Natural killer cell (primary cell): ENCODE measurements around the gene IP6K3. TPM values are rescaled to one million over a fixed set of nuclear protein-coding genes. Genes with fewer than 3 reads are reported as not detected.

ENCODE experiments used
- ATAC-seq, 3 donors: fragments of 150-1000 bp in 2 of 3; fragments of 200-7000 bp in 1 of 3; cut with Tn5 transposase; 1 replicate in 1 of 3; 2 replicates in 2 of 3; pipeline ENCODE4 v1.10.0; 2021; ENCODE audit warnings: mild to moderate bottlenecking in 2 of 3, moderate library complexity in 2 of 3
- DNase-seq, 2 donors: peaks; one replicate each; pipeline versions ENCODE4 v3.0.0 to v3.0.0-alpha.2; 2013 to 2021; ENCODE audit warnings: mixed read lengths in 1 of 2
- H3K27ac ChIP-seq: one replicate; pipeline ENCODE4 v1.5.1; 2013; ENCODE audit warnings: mild to moderate bottlenecking, low read length
- H3K27me3 ChIP-seq: one replicate; pipeline ENCODE4 v1.6.1; 2013; ENCODE audit warnings: low read length; ENCODE audit not compliant: control insufficient read depth, insufficient read depth
- H3K36me3 ChIP-seq: one replicate; pipeline ENCODE4 v1.6.1; 2013; ENCODE audit warnings: low read length; ENCODE audit not compliant: control insufficient read depth, insufficient read depth
- H3K4me1 ChIP-seq: one replicate; pipeline ENCODE4 v1.6.1; 2013; ENCODE audit warnings: low read length; ENCODE audit not compliant: control insufficient read depth, insufficient read depth
- H3K4me3 ChIP-seq: one replicate; pipeline ENCODE4 v1.5.1; 2013; ENCODE audit warnings: low read length
- H3K9me3 ChIP-seq: one replicate; pipeline ENCODE4 v1.6.1; 2013; ENCODE audit warnings: low read length; ENCODE audit not compliant: control insufficient read depth, insufficient read depth
- H3K27ac Mint-ChIP-seq, 2 donors: one replicate each; pipeline ENCODE4 v1.8.0; 2022; ENCODE audit warnings: mild to moderate bottlenecking in 2 of 2, mixed read lengths in 2 of 2, moderate library complexity in 1 of 2
- H3K27me3 Mint-ChIP-seq, 2 donors: one replicate each; pipeline ENCODE4 v1.8.0; 2022; ENCODE audit warnings: low read depth in 2 of 2, mixed read lengths in 2 of 2
- H3K36me3 Mint-ChIP-seq: one replicate; pipeline ENCODE4 v1.8.0; 2022; ENCODE audit warnings: mixed read lengths
- H3K4me1 Mint-ChIP-seq, 2 donors: one replicate each; pipeline ENCODE4 v1.8.0; 2022; ENCODE audit warnings: mixed read lengths in 2 of 2
- H3K4me3 Mint-ChIP-seq: one replicate; pipeline ENCODE4 v1.8.0; 2022; ENCODE audit warnings: mild to moderate bottlenecking, moderate library complexity, mixed read lengths
- H3K9me3 Mint-ChIP-seq, 2 donors: one replicate each; pipeline ENCODE4 v1.8.0; 2022; ENCODE audit warnings: mixed read lengths in 2 of 2
- CTCF ChIP-seq: fragments of 200-600 bp; IDR thresholded peaks from one replicate; pipeline ENCODE4 v1.8.0; 2022; ENCODE audit warnings: antibody characterized with exemption
- WGBS: methylation state at CpG from one replicate; pipeline ENCODE4 v1.1.7; 2013; ENCODE audit warnings: missing lambda C conversion rate; ENCODE audit not compliant: insufficient coverage; 5-methylcytosine and 5-hydroxymethylcytosine counted together
- intact Hi-C: fragments of 100-400 bp; cut with micrococcal nuclease; formaldehyde crosslinking; loops from one replicate; pipeline ENCODE4 v1.14.2; 2022
- total RNA-seq, 4 donors: library from RNA; stranded (reverse); fragments of 120-200 nt in 1 of 4; gene quantifications; one replicate each; pipeline versions ENCODE4 v1.2.3 to v1.2.4, GENCODE V29; 2013 to 2022

The IP6K3 gene
- total RNA-seq, 3 donors from 2014 or later (not counting 1 experiment from before 2014, with no cell fraction given) = not detected

GRCh38 chr6:33723371-33724085, 23.2 kb downstream of the IP6K3 start:
- Histone ChIP-seq H3K27me3 (no peaks in the 10 kb centered on the region), H3K36me3 (no peaks in the 10 kb centered on the region), H3K9me3 (no peaks in the 10 kb centered on the region), H3K27ac (no peak overlapping the region), H3K4me1 (no peaks in the 10 kb centered on the region), H3K4me3 (no peak overlapping the region)
- H3K4me3 Mint-ChIP-seq = no peak overlapping the region
- 73% methylated on average over 3 of the region's 3 CpGs for WGBS
- intact Hi-C loops = no loop called here
- ATAC-seq (no peak), DNase-seq (no peak)
- H3K4me1 Mint-ChIP-seq = no peaks in the 10 kb centered on the region
- H3K27ac Mint-ChIP-seq = no peak overlapping the region
- no peak for TF ChIP-seq CTCF
- H3K36me3 Mint-ChIP-seq = no peaks in the 10 kb centered on the region
- no peaks in the 10 kb centered on the region for H3K9me3 Mint-ChIP-seq
- H3K27me3 Mint-ChIP-seq = peaks cover 13 to 50% of the 10 kb centered on the region in 2 donors

- Mint-ChIP-seq H3K9me3 (no peaks in the 10 kb centered on the region), H3K27ac (no peak overlapping the region), H3K36me3 (no peaks in the 10 kb centered on the region), H3K4me1 (no peaks in the 10 kb centered on the region), H3K27me3 (peaks cover 13 to 50% of the 10 kb centered on the region in 2 donors), H3K4me3 (no peak overlapping the region)
- Histone ChIP-seq H3K4me3 (no peak overlapping the region), H3K36me3 (no peaks in the 10 kb centered on the region), H3K9me3 (no peaks in the 10 kb centered on the region), H3K27ac (no peak overlapping the region), H3K27me3 (no peaks in the 10 kb centered on the region), H3K4me1 (no peaks in the 10 kb centered on the region)
- WGBS = 92% methylated on average over 5 of the region's 5 CpGs
- no peak for ATAC-seq
- DNase-seq = no peak
- intact Hi-C loops = no loop called here
- no peak for TF ChIP-seq CTCF
These were observed 24.5 kb downstream of the IP6K3 start for GRCh38 chr6:33722103-33722623.

- WGBS = 75% methylated on average over 3 of the region's 5 CpGs
- no peak for DNase-seq
- no peak for ATAC-seq
- intact Hi-C loops = no loop called here
- H3K36me3 Mint-ChIP-seq = no peaks in the 10 kb centered on the region
- Histone ChIP-seq H3K9me3 (no peaks in the 10 kb centered on the region), H3K27me3 (no peaks in the 10 kb centered on the region), H3K4me1 (no peaks in the 10 kb centered on the region), H3K36me3 (no peaks in the 10 kb centered on the region), H3K27ac (no peak overlapping the region), H3K4me3 (no peak overlapping the region)
- H3K4me3 Mint-ChIP-seq = no peak overlapping the region
- peaks cover 13 to 50% of the 10 kb centered on the region in 2 donors for H3K27me3 Mint-ChIP-seq
- no peak overlapping the region for H3K27ac Mint-ChIP-seq
- TF ChIP-seq CTCF = no peak
- H3K4me1 Mint-ChIP-seq = no peaks in the 10 kb centered on the region
- H3K9me3 Mint-ChIP-seq = no peaks in the 10 kb centered on the region
These were observed 25.2 kb downstream of the IP6K3 start for GRCh38 chr6:33721508-33721907.

- 50% methylated on average over 1 of the region's 1 CpG for WGBS
- Histone ChIP-seq H3K36me3 (no peaks in the 10 kb centered on the region), H3K27me3 (no peaks in the 10 kb centered on the region), H3K9me3 (no peaks in the 10 kb centered on the region), H3K4me1 (no peaks in the 10 kb centered on the region), H3K27ac (no peak overlapping the region), H3K4me3 (no peak overlapping the region)
- H3K36me3 Mint-ChIP-seq = no peaks in the 10 kb centered on the region
- H3K27ac Mint-ChIP-seq = no peak overlapping the region
- no peak overlapping the region for H3K4me3 Mint-ChIP-seq
- no peaks in the 10 kb centered on the region for H3K4me1 Mint-ChIP-seq
- ATAC-seq (no peak), DNase-seq (no peak)
- H3K9me3 Mint-ChIP-seq = no peaks in the 10 kb centered on the region
- intact Hi-C loops = no loop called here
- peaks cover 13 to 50% of the 10 kb centered on the region in 2 donors for H3K27me3 Mint-ChIP-seq
- TF ChIP-seq CTCF = no peak
These were observed 25.7 kb downstream of the IP6K3 start for GRCh38 chr6:33720998-33721397.
